Hematopoietic multipotent progenitor cell treated with erythropoietin and hydrocortisone succinate and interleukin-3 and kit ligand, for 15 days (in vitro differentiated cells): ENCODE data around the gene SF1.
"Not testable (repeated sequence)": the region's sequence is repeated elsewhere in the genome, so short reads cannot be mapped to it uniquely, and the experiment has no call there.

Experiments used
- DNase-seq: peaks from one replicate; pipeline ENCODE4 v3.0.0-alpha.2; 2015; ENCODE audit warnings: low spot score

SF1 gene, protein sequence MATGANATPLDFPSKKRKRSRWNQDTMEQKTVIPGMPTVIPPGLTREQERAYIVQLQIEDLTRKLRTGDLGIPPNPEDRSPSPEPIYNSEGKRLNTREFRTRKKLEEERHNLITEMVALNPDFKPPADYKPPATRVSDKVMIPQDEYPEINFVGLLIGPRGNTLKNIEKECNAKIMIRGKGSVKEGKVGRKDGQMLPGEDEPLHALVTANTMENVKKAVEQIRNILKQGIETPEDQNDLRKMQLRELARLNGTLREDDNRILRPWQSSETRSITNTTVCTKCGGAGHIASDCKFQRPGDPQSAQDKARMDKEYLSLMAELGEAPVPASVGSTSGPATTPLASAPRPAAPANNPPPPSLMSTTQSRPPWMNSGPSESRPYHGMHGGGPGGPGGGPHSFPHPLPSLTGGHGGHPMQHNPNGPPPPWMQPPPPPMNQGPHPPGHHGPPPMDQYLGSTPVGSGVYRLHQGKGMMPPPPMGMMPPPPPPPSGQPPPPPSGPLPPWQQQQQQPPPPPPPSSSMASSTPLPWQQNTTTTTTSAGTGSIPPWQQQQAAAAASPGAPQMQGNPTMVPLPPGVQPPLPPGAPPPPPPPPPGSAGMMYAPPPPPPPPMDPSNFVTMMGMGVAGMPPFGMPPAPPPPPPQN

DNA sequence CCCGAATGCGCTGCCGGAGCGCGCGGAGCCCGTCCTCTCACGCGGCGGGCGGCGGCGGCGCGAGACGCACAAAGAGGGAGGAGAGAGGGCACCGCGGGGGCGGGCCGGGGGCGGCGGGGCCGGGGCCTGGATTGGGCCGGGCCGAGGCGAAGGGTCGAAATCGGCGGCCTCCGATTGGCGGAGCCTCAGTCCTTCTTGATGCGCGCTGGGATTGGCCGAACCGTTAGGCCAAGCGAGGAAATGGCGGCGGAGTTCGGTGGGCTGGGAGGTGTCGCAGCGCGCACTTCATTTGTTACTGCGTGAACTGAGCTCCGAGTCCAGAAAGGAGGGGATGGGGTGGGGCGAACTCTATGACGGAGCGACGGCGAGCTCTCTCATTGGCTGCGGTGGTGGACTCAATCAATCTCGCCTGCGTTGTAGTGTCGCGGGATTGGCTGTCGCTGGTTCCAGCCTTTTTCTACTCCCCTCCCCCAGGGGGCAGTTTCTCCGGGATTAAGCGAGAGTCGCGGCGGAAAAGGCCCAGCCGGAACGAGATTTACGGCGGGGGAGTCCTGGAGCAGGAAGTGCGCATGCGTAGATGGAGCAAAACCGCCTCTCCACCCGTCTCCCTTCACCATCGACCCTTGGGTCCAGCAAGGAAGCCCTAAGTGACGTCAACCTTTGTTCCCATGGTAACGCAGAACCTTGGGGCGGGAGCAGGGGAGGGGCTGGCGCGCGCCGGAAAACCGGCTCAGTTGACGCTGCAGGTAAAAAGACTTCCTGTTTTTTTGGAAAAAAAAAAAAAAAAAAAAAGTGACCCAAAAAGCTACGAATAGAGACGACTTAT is at the start of gene SF1:
SF1 (minus strand) TSS at position 70 of the 826 bp plus-strand sequence. CDS start 150 bp downstream, outside the sequence.
- peak; percentile 99 for DNase-seq

DNA sequence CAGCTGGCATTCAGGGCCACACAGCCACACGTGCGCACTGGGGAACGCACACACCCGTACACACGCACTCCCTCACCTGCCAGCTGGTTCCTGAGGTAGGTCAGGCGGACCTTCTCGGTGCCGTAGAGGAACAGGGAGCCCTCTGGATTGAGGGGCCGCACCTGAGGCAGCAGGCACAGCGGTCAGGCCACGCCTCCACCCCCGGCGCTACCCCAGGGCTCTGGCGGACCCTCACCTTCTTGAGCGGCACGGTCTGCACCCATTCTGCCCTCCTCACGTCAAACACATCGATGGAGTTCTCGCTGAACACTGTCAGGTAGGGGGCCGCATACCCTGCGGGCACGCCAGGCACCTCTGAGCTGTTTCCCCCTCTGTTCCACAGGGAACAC is 49.1 kb upstream of the SF1 start:
- DNase-seq: no peak

DNA sequence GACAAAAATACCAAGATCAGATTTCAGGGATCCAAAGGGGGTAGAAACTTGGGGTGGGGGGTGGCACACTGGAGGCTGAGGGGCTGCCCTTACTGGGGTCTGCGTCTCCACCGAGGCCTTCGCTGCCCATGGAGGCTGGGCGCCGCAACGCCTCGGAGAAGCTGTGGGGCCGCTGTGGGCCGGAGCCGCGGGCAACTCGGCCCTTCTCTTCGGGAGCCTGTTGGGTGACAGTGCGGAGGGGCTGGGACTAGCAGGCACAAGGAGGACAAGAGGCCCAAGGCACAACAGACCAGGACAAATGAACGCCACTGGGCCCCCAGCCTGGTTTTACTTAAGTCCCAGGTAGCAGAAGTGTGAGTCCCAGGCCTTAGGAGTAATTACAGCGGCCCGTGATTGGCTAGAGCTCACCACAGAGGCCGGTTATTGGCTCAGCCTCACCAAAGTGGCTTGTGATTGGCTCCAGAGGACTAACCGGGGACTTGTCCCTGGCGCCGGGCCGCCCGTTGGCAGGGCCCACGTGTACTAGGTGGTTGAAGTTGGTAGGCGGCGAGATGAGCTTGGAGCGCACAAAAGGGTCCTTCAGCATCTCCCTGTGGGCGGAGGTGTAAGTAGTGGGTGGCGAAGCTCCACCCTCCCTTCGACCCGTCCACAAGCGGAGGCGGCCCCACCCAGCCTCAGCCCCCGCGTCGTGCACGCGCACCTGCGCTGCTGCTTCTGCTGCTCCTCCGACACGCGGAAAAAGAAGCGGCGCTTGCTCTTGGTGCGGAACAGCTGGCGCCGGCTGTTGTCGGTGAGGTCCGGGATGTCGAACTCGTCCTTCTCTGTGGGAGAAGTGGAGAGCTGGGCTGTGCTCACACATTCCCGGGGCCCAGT is 48.5 kb upstream of the SF1 start:
- no peak for DNase-seq

DNA sequence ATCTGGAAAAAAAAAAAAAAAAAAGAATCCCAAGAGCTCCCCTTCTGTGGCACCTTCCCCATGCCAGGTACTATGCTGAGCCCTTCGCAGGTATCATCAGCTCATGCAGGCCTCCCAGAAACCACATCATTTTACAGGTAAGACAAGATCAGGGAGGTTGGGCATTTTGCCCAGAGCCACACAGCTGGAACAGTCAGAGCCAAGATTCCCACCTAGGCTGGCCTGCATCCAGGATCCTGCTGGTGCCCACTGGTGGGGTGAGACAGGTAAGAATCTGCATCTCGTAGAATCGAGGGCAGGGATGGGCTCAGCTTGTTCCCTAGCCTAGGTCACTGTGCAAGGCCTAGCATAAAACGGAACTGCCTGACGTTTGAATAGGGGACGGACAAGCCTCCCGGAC is 47.7 kb upstream of the SF1 start:
- no peak for DNase-seq

DNA sequence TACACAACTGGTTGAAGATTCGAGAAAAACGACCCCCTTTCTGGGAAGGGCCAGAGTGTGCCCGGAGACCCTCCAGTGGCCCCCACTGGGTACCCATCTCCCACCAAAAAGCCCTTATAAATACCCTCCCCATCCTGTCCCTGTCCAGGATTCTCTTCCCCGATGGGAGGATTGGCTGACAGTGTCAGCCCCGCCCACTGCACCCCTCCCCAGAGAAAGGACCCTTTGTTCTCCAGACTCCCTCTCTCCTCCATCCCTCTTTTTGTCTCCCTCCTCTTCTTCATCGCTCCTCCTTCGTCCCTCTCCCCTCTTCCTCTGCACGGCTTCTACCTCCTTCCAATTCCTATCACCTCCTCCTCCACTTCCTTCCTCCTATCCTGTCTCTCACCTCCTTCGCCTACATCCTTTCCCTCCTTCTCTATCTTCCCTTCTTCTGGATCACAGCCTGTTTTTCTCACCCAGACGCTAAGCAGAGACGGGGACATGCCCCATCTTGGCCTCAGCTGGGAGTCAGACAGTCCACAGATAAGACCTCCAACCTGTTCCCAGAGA is 45.3 kb upstream of the SF1 start:
- DNase-seq: no peak

GRCh38 chr11:64817476-64817875 is 39.1 kb upstream of the SF1 start:
- no peak for DNase-seq

DNA sequence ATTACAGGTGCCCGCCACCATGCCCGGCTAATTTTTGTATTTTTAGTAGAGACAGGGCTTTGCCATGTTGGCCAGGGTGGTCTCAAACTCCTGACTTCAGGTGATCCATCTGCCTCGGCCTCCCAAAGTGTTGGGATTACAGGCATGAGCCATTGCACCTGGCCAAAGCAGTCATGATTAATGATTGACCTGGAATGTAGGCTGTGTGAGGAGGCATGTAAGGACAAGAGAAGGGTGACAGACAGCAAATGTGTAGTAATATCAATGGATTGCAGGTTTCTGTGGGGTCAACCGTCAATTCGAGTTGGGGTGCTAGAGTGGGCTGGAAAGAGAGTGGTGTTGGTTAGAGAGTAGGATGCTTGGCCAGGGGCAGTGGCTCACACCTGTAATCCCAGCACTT is 37.1 kb upstream of the SF1 start:
- DNase-seq: not testable (repeated sequence)

DNA sequence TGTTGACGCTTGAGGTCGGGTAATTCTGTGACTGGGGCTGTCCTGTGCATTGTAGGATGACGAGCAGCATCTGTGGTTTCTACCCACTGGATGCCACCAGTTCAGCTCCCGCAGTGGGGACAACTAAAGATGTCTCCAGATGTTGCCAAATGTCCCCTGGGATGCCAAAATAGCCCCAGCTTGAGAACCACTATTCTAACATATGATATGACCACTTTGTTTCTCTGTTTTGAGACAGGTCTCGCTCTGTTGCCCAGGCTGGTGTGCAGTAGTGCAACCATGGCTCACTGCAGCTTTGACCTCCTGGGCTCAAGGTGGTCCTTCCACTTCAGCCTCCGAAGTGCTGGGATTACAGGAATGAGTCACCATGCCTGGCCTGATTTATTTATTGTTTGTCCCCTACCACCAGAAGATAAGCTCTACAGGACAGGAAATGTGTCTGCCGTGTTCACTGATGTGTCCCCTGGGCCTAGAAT is 36.4 kb upstream of the SF1 start:
- DNase-seq: no peak

GRCh38 chr11:64813826-64814225 is 35.5 kb upstream of the SF1 start:
- DNase-seq: no peak

GRCh38 chr11:64810891-64811272 is 32.5 kb upstream of the SF1 start:
- DNase-seq: no peak

DNA sequence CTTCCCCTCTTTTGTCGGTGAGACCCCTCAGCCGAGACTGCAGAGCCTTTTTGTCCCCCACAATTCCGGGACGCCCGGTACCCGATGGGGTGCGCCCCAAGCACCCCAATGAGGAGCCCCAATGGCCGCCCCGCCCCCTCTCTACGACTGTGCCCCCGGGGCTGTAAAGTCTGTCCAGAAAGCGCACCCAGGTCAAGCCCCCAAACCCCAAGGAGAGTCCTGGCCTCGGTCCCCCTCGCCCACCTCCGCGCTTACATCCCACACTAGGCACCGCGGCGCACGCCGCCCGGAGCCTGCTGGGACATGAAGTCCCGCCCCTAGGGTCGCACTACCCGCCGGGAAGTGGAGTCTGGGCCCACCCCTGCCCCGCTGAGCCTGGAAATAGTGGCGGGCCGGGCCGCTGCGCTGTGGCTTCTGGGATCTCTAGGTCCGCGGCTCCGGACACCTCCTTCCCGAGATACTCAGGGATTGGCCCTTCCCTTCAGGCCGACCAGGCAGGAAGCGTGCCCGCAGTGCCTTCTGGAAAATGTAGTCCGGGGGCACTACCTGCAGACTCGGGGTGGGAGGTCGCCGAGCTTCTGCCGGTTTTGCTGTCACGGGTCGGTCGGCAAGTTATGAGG is 32.0 kb upstream of the SF1 start, which contains the start of gene MEN1:
MEN1 (minus strand) TSS at position 281 of the 620 bp plus-strand sequence. CDS start 442 bp downstream, outside the sequence.
- DNase-seq: peak; percentile 70

- DNase-seq: no peak
Observed at GRCh38 chr11:64809781-64810241, 31.5 kb upstream of the SF1 start.

GRCh38 chr11:64805481-64805880 is 27.1 kb upstream of the SF1 start:
- DNase-seq: no peak

- DNase-seq: no peak
Observed at GRCh38 chr11:64804346-64805210, 26.2 kb upstream of the SF1 start.

- no peak for DNase-seq
Observed at GRCh38 chr11:64803846-64804345, 25.6 kb upstream of the SF1 start.

DNA sequence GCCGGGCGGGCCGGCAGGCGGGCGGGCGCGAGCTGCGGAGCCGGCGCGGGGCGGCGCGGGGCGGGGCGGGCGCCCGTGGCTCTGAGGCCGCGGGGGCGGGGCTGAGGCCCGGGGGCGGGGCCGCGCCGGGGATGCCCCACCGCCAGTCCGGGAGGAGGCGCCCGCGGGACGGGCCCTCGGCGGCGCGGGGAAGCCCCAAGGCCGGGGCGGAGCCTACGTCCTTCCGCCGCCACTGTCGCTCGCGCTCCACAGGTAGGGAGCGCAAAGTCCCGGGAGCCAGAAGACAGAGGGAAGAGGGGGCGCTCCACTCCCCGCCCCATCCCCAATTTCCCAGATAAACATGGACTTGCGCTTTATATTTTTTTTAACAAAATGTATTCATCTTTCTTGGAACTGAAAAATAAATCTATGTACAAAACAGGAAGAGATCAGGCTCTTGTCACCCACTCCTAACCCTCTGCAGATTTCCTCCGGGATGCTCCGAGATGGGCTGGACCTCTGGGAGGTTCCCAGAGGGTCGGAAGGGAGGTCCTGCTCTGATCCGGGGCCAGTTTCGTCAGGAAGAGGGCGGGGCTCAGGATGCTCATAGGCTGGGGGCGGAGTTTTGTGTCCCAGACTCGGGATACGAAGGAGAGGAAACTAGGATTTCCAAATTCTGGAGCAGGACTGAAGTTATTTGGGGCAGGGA is 25.0 kb upstream of the SF1 start, which contains the start of gene MAP4K2:
MAP4K2 (minus strand) TSS at position 57 of the 688 bp plus-strand sequence. CDS start 65 bp downstream, outside the sequence.
- peak; percentile 92 for DNase-seq

GRCh38 chr11:64802370-64803157 is 24.2 kb upstream of the SF1 start:
- no peak for DNase-seq
